ENCODE data around the gene TMEM87A.

The TMEM87A gene

GRCh38 chr15:42210696-42211095 is 62.5 kb downstream of the TMEM87A start:
- H3K4me3 ChIP-seq (ENCODE audit: low read depth, low read length): no peak overlapping the region
- no peak for TF ChIP-seq CTCF (IDR thresholded peaks at IDR 0.05; ENCODE audit: control insufficient read depth, extremely low read depth, insufficient read depth)
- no peak for DNase-seq (ENCODE audit: low read depth)

- TF ChIP-seq CTCF (IDR thresholded peaks at IDR 0.05; ENCODE audit: control insufficient read depth, extremely low read depth, insufficient read depth): no peak
- DNase-seq (ENCODE audit: low read depth): peak; percentile 47
- H3K4me3 ChIP-seq (ENCODE audit: low read depth, low read length): peak within 1 kb of the TSS; percentile 83
Observed at GRCh38 chr15:42207674-42208579, 65.3 kb downstream of the TMEM87A start, which contains the start of gene VPS39. VPS39 (minus strand) TSS chr15:42208304; CDS start chr15:42208153, 151 bp downstream.

- no peak for DNase-seq (ENCODE audit: low read depth)
- H3K4me3 ChIP-seq (ENCODE audit: low read depth, low read length): no peak overlapping the region
- no peak for TF ChIP-seq CTCF (IDR thresholded peaks at IDR 0.05; ENCODE audit: control insufficient read depth, extremely low read depth, insufficient read depth)
Observed at GRCh38 chr15:42206406-42206805, 66.8 kb downstream of the TMEM87A start.

GRCh38 chr15:42203891-42204290 is 69.3 kb downstream of the TMEM87A start:
- DNase-seq (ENCODE audit: low read depth): no peak
- TF ChIP-seq CTCF (IDR thresholded peaks at IDR 0.05; ENCODE audit: control insufficient read depth, extremely low read depth, insufficient read depth): no peak

GRCh38 chr15:42202653-42203052 is 70.6 kb downstream of the TMEM87A start:
- DNase-seq (ENCODE audit: low read depth): no peak
- H3K4me3 ChIP-seq (ENCODE audit: low read depth, low read length): no peak overlapping the region
- TF ChIP-seq CTCF (IDR thresholded peaks at IDR 0.05; ENCODE audit: control insufficient read depth, extremely low read depth, insufficient read depth): no peak

More at GRCh38 chr15:42203891-42204290, 69.3 kb downstream of the TMEM87A start:
- no peak overlapping the region for H3K4me3 ChIP-seq (ENCODE audit: low read depth, low read length)

- TF ChIP-seq CTCF (IDR thresholded peaks at IDR 0.05; ENCODE audit: control insufficient read depth, extremely low read depth, insufficient read depth): no peak
- H3K4me3 ChIP-seq (ENCODE audit: low read depth, low read length): no peak overlapping the region
- no peak for DNase-seq (ENCODE audit: low read depth)
Observed at GRCh38 chr15:42201801-42202200, 71.4 kb downstream of the TMEM87A start.
